NCI-H1092 treated with DMSO at 0.1 percent for 48 hours (cell line): Measurements from ENCODE around the gene KIRREL3.
A peak's percentile ranks its signal among the peaks of the same experiment; 100 is the strongest.

Source experiments
- DNase-seq: peaks from one replicate; lab custom pipeline; 2025; lab: John Stamatoyannopoulos, UW

Gene KIRREL3

DNA sequence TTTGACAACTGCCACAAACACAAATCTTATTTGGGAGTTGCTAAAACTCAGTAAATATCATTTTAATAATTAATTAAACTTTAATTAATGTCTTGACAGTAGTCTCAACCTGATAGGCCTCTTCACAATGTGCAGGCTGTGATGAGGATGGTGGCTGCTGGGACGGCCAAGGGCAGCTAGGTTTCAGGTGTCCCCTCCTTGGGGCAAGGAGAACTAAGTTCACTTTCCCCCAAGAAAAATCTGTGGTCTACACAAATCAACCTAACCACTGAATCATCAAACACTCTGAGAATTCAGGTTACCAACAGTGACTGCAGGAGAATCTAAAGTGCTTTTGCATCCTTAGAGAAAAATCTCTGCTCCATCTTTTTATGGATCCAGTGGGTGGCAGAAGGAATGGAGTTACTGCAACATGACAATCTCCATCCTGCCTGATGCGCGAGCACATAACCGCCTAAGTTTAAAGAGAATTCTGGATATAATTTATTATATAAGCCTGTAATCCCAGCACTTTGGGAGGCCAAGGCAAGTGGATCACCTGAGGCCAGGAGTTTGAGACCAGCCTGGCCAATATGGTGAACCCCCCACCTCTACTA, 289.7 kb downstream of the KIRREL3 start:
- DNase-seq, result no peak

DNA sequence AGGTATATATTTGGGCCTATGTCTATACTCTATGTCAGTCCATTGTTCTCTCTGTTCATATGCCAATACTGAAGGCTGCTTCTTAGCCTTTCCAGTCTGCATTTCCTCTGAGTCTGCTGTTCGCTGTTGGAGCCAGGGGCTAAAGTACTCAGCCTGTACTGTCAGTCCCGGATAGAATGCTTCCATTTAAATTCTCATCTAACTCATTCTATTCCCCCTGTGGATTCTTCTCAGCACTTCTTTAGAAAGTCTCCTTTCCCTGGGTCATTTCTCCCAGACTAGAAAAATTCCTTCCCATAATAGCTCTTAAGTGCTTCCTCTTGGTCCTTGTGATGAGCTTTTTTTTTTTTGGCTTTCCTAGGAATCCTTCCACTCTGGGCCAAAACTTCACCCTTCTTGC, 293.1 kb downstream of the KIRREL3 start:
- DNase-seq, result no peak

DNA sequence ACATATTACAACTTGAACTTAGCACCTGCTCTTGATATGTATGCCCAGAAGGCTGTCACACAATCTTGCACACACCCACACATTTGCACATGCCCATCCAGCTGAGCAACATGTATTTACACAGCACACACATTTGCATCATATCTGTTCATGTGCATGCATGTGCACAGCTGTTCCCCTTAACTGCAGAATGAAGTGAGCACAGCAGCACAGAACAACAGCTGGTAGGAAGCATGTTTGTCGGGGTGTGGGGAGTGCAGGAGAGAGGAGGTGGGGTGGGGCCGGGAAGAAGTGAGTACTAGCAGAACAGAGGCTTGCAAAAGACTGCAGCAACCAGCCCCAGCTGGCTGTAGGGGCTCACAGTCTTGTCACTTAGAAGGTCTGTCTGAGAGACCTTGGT, 296.5 kb downstream of the KIRREL3 start:
- DNase-seq, result no peak

DNA sequence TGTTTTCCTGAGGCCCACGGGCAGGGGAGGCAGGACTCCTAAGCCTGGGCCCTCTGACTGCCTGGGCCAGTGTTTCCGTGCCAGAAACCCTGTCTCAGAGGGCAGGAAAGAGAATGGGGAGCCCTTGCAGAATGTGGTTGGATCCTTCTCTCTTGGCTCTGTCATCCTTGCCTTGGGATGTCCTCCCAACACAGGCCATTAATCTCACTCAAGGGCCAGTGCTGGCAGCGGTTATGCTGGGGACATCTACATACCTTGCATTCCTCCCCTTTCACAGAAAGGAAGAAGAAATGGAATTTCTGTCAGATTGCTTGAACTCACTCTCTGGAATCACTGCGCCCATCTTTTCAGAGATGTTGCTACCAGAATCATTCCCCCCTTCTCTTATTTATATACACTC, 296.9 kb downstream of the KIRREL3 start:
- no peak for DNase-seq

DNA sequence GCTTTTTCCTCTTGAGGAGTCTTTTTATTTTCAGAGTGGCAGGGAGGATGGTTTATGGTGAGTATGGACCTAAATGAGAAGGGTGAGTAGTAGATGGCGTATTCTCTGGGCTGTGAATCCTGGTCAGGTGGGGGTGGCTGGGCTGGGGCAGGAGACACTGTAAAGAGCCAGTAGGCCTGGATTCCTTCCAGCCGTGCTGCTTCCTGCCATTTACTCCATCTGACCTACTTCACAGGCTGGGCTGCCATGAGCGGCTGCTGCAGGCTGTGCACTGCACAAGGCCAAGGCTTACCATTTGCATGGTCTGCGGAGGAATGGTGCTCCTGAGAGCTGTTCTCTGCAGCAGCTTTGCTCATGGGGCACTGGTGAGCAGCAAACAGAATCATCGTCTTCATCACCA, 297.6 kb downstream of the KIRREL3 start:
- DNase-seq, result peak; percentile 44

DNA sequence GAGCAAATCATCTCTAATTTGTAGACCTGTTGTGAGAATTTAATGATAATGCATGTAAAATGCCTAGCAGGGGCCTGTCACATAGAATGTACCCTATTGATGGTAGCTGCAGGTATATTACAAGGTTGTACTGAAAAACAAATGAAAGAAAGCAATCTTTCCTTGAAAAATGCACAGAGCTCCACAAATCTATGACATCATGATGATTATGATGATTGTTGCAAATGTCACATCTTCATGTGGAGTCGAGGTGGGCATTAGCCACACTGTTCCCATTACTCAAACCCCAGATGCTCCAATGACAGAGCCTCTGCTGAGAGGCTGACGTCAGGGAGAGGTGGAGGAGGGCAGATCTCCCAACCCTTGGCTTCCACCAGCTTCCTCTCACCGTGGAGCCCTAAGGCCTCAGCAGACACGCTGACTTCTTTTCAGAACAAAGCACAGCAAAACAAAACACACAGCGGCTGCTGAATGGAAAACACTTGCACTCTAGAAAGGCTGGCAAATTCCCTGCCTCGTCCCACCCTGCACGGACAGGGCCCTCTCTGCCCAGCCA, 298.3 kb downstream of the KIRREL3 start:
- no peak for DNase-seq

DNA sequence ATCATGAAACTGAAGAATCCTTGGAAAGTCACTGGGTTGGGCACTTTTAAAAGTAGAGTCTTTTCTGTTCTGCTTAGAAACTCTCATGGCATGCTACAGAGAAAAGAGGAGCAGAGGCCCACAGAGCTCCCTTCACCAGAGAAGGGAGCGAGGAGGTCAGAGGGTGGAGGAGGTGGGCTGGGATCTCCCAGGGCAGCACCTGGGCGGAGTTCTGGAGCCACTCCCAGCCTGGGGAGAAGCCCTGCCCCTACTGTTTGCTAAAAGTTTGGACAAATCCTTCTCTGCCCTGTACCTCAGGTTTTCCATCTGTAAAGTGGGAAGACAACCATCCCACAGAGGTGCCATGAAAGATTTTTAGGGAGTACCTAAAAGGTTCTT, 299.1 kb downstream of the KIRREL3 start:
- no peak for DNase-seq

DNA sequence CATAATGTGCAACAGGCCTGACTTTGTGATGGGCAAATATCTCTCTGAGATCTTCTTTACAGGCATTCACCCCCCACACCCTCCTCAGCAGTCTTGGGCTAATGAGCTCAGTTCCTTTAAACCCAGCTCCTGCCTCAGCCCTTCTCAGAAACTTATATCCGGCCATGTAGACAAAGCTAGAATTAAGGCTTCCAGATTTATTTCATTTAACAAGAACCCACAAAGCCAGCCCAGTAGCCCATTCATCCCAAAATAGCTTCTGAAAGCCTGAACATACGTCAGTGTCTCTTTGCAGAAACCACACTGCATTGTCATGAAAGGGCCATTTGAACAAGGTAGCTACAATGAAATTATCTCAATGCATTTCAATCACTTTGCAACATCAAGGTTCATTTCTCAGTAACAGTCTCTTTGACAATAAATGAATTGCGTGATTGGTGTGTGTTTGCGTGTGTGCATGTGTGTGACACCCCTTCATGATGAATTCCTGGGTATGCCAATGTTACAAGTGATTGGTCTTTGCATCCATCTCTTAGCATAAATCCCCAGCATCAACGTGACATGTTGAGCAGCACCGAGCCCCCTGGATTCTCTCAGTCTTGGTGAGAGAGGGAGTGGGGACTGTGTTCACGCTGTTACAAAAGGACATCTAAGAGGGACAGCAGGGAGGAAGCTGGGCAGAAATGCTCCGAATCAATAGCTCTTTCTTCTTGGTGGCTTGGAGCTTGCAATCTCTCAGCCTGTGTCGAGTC, 299.6 kb downstream of the KIRREL3 start:
- no peak for DNase-seq

DNA sequence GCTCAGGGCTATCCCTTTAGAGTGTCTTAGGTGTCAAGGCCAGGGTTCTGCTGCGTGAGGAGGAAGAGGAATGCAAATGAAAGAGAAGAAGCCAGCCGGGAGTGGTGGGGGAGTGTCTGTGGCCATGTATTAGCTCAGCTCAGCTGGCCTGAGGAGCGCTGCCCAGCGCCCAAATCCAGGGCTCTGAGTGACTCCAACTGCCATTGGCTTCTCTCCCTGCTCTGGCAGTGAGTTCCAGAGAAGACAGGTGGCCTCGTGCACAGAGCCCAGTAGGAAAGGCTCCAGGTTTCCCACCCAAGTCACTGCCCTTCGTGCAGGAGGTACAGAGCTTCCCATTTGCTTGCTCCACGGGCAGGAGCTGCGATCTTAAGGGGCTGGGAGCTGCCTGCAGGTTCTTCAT, 302.0 kb downstream of the KIRREL3 start:
- DNase-seq, result no peak

DNA sequence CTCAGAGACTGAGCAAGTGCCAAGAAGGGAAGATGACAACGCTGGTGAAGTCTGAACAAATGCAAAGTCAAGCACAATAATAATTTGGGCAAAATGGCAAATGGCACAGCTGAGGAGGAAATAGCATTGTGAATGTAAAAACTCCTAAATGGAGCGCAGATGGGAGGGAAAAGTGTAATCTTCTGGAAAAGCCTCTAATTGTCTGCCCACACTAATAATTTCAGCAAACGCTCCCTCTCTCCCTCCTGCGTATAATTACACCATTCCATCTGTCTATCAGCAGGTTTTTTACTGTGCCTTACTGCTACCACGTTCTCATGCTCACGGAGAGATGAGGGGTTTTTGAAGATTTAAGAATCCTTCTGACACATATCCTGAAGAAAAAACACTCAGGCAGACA, 302.6 kb downstream of the KIRREL3 start:
- no peak for DNase-seq

DNA sequence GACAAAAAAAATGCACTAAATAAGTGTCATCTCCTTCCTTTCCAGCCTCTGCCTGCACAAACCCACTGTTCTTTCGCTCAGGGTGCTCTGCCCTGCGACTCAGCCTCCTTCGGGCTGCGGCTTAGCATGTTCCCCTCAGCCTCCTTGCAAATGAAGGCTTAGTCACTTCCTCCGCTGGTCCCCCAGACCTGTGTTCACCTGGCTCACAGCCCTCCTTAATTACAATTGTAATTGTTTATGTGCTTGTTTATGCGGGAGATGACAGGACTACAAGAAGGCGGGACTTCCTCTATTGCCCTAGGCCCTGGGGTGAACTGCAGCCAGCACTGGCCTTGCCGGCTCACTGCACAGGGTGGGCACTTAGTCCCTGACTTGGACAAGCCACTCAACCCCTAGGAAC, 303.6 kb downstream of the KIRREL3 start:
- no peak for DNase-seq

DNA sequence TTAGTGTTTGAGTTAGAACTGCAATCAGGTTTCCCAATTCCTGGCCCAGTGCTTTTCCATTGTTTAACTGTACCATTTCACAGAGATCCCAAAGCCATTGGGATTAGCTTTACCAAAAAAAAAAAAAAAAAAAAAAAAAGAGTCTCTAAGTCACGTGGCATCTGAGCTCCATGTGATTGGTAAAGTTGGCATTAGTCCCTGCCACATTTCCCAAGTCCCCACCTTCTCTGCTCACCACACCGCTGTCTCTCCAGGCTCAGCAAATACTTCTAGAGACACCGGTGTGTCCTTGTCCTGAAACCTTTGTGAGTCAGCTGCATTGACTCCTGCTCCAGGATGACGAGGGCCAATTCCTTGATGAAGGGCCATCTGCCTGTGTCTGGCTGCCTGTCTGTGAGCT, 305.3 kb downstream of the KIRREL3 start:
- no peak for DNase-seq

DNA sequence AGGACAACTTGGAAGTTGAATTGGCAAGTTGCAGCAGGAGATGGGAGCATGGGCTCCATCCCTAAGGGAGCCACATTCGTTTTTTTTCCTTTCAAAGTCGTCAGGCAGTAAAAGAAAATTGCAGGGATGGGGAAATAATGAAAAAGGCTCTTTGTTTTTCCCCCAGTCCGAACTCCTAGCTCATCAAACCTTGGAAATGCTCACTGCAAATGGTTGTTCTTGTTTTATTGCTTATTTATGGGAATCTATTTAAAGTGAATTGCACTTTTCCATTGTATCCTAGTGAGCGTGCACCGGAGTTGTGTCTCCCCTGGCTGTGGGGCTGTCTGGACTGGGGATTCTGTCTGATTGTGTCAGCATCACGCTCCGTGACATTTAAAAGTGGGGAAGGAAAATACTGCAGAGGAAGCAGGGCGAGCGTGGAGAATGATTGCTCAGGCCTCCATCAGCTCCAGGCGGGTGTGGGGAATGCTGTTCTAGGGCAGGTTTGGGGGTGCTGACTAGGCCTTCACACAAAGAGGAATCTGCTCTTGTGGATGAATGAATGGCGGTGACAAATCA, 306.4 kb downstream of the KIRREL3 start:
- no peak for DNase-seq

DNA sequence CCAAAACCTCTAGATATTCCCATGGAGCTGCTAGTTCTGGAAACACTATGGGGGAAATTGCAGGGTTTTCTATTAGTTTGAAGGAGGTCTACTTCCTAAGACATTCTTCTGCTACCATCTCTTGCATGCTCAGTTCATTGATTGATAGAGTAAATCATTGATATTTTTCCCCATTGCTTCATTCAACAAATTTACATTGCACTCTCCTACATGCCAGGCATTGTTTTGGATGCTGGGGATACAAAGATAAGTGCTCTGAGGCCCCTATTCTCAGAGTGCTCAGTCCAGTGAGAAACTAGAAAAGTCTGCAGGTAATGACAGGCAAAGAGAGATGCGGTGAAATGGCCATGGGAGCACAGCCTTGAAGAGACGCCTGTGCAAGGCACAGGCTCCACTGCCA, 313.1 kb downstream of the KIRREL3 start:
- DNase-seq, result no peak

DNA sequence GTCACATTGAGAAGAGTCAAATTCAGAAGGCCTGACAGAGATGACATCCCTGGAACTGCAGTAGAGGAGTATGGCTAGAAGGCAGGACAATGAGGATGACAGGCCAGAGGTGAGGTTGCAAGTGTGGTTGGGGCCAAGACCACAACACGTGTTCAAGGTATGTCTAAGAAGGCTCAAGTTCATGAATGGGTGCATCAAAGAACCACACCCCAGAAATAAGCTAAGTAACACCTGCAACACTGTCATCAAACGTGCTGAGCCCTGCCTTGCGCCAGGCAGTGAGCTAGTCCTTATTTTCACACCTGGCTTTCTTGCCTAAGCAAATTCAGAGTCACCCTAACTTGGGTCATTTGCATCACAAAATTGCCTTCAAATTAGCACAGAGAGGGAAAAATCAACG, 313.6 kb downstream of the KIRREL3 start:
- DNase-seq, result no peak

DNA sequence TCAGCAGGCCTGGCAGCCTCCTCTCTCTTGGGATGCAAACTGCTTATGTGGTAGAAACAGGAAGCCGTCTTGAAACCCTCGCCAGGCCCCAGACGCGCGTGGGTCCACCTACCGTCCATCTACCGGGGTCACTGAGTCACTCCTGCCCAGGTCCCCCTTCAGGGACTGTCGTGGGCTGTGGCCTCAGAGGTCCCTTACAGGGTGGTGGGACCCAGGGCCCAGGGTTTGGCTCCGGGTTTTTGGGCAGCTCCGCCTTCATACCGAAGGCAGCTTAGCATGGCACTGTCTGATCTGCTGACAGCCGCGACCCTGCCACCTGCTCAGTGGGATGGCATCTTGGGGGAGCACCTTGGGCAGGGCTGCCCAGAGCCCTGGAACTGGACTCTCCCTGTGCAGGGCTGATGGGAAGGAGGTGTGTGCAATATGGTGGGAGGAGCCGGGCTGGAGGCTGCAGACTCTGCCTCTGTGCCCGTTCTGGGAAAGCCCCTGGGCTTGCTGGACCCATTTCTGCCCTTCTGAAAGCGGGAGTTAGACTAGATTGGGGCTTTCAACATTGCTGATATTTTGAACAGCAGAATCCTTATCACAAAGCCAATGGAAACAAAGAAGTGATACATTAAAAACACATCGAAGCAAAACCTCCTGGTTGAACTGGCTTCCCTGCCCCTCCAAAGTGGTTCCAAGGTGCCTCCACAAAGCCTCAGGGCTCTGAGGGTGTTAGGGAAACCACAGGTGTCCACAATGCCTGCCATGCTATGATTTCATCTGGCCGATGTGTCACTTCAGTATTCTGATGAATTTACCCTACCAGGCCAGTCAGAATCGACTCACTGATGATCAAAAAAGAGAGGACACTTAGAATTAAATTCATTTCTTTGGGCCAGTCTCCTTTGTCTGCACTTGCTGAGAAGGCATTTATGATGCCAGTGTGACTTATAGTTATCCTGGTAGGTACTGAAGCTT, 316.5 kb downstream of the KIRREL3 start:
- DNase-seq, result no peak

DNA sequence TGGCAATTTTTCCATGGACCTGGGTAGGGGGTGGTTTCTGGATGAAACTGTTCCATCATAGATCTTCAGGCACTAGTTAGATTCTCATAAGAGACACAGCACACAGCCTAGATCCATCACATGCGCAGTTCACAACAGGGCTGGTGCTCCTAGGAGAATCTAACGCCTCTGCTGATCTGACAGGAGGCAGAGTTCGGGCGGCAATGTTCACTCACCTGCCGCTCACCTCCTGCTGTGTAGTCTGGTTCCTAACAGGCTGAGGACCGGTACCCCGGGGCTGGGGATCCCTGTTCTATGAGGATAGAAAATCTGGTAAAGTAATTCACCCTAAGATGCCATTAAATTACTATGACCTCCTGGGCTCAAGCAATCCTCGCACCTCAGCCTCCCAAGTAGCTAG, 318.0 kb downstream of the KIRREL3 start:
- no peak for DNase-seq

DNA sequence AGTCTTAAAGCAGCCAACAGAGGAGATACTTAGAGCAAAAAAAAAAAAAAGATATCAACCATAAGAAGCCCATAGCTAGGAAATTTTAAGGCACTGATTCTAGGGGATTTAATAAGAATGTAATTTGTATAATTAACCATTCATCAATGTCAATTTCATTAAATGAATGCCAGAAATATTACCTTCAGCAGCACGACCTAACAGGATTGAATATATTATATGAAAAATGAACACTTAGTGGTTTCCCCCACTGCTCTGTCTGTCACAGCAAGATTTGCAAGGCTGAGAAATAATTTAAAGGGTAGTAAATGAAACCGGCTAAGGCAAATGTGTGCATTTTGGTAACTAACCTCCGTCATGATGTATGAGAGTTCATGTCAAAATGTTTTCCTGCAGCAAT, 319.9 kb downstream of the KIRREL3 start:
- DNase-seq, result no peak

DNA sequence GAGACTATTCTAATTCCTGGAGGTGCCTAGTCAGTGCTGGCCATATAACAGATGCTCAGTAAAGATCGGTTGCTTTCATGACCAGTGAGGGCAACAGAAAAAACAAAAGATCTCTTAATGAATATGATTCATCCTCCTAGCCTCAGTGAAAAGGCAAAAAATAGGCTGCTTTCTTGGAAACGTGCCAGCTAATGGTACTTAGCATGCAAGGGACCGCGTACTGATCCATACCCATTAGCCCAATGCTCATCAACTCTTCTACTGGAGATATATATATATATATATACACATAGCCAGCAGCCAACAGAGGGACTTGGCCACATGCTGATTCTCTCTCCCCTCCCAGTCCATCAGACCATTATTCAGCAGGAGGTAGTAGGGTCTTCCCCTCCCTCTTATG, 320.4 kb downstream of the KIRREL3 start:
- DNase-seq, result no peak

DNA sequence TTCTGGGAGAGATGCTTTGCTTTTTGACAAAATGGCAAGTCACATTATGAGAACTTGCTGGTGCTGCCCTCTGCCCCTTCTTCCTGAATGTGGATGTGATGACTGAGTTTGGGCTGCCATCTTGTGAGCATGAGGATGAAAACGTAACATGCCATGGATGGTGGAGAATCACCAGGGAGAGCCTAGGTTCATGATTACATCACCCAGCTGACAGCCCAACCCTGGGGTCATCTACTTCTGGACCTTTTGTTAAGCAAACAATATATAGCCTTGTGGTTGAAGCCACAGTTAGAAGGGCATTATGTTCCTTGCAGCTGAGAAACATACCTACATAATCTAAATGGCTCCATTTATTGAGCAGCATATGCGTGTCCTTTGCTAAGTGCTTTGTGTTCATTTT, 321.5 kb downstream of the KIRREL3 start:
- DNase-seq, result no peak

DNA sequence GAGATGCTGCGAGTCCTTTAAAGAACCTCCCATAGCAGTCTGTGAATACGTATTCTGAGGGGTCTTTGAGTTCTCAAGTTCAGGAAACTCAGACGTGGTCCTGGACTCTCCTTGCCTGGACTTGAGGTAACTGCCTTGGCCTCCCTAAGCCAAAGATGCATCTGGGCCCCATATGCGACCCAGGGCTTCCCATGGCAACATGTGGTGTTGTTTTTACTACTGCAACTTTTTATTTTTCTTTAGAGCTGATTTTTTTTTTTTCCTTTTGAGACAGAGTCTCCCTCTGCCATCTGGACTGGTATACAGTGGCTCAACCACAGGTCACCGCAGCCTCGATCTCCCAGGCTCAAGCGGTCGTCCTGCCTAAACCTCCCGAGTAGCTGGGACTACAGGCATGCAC, 324.0 kb downstream of the KIRREL3 start:
- DNase-seq, result no peak

DNA sequence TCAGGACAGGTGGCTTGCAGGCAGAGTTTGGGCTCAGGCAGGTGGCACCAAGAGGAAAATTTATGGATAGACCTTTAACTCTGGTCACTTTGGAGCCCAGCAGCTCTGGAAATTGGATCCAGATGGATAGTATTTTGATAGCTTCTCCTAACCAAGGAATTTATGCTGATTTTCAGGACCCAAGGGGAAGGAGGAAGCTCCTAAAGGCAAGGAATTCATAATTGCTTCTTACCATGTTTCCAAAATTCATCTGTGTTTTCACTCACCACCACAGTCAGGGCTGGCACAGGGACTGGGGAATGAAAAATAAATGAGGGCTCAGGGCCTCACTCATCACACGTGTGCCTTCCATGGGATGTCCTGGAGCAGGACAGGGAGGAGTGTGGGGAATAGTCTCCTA, 327.3 kb downstream of the KIRREL3 start:
- no peak for DNase-seq
